ENCODE measurements around the gene CANX. TPM values are rescaled to one million over a fixed set of nuclear protein-coding genes. Genes with fewer than 3 reads are reported as not detected.
A peak's percentile ranks its signal among the peaks of the same experiment; 100 is the strongest.
"Not testable (repeated sequence)": the region's sequence is repeated elsewhere in the genome, so short reads cannot be mapped to it uniquely, and the experiment has no call there.

The CANX gene, protein sequence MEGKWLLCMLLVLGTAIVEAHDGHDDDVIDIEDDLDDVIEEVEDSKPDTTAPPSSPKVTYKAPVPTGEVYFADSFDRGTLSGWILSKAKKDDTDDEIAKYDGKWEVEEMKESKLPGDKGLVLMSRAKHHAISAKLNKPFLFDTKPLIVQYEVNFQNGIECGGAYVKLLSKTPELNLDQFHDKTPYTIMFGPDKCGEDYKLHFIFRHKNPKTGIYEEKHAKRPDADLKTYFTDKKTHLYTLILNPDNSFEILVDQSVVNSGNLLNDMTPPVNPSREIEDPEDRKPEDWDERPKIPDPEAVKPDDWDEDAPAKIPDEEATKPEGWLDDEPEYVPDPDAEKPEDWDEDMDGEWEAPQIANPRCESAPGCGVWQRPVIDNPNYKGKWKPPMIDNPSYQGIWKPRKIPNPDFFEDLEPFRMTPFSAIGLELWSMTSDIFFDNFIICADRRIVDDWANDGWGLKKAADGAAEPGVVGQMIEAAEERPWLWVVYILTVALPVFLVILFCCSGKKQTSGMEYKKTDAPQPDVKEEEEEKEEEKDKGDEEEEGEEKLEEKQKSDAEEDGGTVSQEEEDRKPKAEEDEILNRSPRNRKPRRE
- 100 to 1,000 TPM; 254 to 278 (median 267) TPM for total RNA-seq
- 100 to 1,000 TPM in 1 of 3 donors, 10 to 100 TPM in 2; 58.3 to 177 (median 77.2) TPM for polyA plus RNA-seq

DNA sequence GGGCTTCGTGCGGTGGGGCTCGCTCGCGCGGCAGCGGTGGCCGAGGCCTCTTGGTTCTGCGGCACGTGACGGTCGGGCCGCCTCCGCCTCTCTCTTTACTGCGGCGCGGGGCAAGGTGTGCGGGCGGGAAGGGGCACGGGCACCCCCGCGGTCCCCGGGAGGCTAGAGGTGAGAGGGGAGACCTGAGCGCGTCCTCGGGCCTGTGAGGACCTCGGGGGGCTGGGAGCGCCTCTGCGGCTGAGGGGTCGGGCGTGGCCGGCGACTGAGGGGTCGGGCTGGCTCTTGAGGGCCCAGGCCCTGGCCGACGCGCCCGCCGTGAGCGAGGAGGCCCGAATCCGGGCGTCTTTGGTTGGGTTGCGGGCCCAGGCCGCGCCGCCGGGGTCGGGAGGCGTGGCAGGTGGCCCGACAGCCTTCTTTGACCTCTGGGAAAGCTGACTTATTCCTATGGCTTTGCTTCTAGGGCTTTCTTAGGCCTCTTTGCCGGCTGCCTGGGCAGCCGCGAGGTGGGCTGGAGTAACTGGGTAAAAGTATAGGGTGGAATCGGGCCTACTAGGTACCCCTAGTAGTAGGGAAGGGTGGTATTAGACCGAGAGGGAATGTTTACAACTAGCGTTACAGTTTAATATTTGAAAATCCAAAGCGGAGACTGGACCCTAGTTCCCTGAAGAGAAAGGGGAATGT lies at the start of gene CANX:
Gene CANX (plus strand): TSS at position 33 of the 681 bp plus-strand sequence. CDS start 6,715 bp downstream, outside the sequence.
- no peaks in the 10 kb centered on the region for H3K36me3 ChIP-seq
- peak within 1 kb of the TSS; percentile 93 to 98 (median 96) for H3K27ac ChIP-seq
- no peaks in the 10 kb centered on the region for H3K9me3 ChIP-seq
- H3K27me3 ChIP-seq = no peaks in the 10 kb centered on the region
- intact Hi-C loops (cut with DNase I) = loop anchor here (1.0 kb wide), 2 partner anchors 21 to 34 kb away; no protein-coding TSS in a partner anchor
- TF ChIP-seq, protein P1, sequence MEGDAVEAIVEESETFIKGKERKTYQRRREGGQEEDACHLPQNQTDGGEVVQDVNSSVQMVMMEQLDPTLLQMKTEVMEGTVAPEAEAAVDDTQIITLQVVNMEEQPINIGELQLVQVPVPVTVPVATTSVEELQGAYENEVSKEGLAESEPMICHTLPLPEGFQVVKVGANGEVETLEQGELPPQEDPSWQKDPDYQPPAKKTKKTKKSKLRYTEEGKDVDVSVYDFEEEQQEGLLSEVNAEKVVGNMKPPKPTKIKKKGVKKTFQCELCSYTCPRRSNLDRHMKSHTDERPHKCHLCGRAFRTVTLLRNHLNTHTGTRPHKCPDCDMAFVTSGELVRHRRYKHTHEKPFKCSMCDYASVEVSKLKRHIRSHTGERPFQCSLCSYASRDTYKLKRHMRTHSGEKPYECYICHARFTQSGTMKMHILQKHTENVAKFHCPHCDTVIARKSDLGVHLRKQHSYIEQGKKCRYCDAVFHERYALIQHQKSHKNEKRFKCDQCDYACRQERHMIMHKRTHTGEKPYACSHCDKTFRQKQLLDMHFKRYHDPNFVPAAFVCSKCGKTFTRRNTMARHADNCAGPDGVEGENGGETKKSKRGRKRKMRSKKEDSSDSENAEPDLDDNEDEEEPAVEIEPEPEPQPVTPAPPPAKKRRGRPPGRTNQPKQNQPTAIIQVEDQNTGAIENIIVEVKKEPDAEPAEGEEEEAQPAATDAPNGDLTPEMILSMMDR (IDR thresholded peaks at IDR 0.05) = no peak
- TF ChIP-seq EP300 (IDR thresholded peaks at IDR 0.05) = no peak
- TF ChIP-seq POLR2A (IDR thresholded peaks at IDR 0.05) = peak; percentile 65 to 78
- peak; percentile 86 to 96 (median 92) for TF ChIP-seq POLR2AphosphoS5 (IDR thresholded peaks at IDR 0.05)
- DNase-seq = no peak
- peak within 1 kb of the TSS; percentile 70 to 92 (median 80) for H3K4me3 ChIP-seq
- peaks cover 0 to 53% (median 30%) of the 10 kb centered on the region in 4 donors for H3K4me1 ChIP-seq
- 0% methylated on average over 58 of the region's 58 CpGs for WGBS, 2 donors

DNA sequence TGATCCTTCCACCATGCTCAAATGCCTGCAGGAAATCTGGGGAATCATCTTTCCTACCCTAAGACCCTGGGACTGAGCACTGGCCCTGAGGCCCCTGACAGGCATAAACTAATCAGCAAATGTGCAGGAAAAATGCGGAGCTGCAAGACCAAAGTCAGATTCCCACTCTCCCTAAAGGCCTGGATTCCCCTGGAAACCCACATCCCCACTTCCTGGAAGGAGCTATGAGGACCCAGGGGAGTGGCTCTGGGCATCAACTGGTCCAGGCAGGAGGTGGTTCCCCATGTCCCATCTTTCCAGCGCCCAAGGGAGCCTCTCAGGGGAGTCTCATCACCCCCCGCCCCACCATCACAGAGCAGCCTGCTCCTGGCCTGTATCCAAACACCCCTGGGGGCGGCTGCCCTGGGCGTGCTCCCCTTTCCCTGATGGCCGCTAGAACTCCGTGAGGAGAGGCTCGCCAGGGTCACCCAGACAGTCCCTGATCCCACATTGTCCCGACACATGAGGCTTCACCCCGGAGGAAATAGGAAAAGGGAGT lies 49.5 kb upstream of the CANX start:
- H3K27me3 ChIP-seq; H3K27ac ChIP-seq; H3K9me3 ChIP-seq; H3K4me1 ChIP-seq; H3K4me3 ChIP-seq; DNase-seq; intact Hi-C loops (cut with DNase I); H3K36me3 ChIP-seq: not testable (repeated sequence)
- WGBS, 2 donors = 85 to 89% methylated on average over 10 of the region's 10 CpGs

DNA sequence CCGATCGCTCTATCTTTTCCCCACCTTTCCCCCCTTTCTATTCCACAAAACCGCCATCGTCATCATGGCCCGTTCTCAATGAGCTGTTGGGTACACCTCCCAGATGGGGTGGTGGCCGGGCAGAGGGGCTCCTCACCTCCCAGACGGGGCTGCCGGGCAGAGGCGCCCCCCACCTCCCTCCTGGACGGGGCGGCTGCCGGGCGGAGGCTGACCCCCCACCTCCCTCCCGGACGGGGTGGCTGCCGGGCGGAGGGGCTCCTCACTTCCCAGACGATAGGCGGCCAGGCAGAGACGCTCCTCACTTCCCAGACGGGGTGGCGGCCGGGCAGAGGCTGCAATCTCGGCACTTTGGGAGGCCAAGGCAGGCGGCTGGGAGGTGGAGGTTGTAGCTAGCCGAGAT lies 48.5 kb upstream of the CANX start:
- H3K36me3 ChIP-seq; H3K4me3 ChIP-seq; H3K27me3 ChIP-seq; H3K9me3 ChIP-seq; intact Hi-C loops (cut with DNase I); H3K4me1 ChIP-seq; DNase-seq; H3K27ac ChIP-seq: not testable (repeated sequence)
- WGBS, 2 donors = 95% methylated on average over 25 of the region's 26 CpGs

DNA sequence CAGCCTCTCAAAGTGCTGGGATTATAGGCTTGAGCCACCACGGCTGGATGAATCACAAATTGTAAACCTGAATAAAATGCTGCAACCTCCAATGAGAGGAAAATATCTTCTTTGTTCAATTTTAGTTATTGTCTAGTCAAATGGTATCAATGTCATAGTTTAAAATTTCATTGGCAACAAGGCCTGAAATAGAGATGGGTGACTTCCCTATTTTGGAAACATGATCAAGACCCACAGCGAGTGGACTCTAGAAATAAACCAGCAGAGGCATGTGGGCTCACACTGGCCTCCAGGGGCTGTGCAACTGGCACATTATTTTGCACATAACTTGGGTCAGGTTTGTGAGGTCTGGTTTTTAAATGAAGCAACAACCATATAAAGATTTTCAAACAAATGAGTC lies 45.6 kb upstream of the CANX start:
- H3K36me3 ChIP-seq; H3K4me3 ChIP-seq; H3K27ac ChIP-seq; H3K9me3 ChIP-seq; H3K27me3 ChIP-seq; intact Hi-C loops (cut with DNase I); DNase-seq; H3K4me1 ChIP-seq: not testable (repeated sequence)
- 68 to 71% methylated on average over 2 of the region's 2 CpGs for WGBS, 2 donors

DNA sequence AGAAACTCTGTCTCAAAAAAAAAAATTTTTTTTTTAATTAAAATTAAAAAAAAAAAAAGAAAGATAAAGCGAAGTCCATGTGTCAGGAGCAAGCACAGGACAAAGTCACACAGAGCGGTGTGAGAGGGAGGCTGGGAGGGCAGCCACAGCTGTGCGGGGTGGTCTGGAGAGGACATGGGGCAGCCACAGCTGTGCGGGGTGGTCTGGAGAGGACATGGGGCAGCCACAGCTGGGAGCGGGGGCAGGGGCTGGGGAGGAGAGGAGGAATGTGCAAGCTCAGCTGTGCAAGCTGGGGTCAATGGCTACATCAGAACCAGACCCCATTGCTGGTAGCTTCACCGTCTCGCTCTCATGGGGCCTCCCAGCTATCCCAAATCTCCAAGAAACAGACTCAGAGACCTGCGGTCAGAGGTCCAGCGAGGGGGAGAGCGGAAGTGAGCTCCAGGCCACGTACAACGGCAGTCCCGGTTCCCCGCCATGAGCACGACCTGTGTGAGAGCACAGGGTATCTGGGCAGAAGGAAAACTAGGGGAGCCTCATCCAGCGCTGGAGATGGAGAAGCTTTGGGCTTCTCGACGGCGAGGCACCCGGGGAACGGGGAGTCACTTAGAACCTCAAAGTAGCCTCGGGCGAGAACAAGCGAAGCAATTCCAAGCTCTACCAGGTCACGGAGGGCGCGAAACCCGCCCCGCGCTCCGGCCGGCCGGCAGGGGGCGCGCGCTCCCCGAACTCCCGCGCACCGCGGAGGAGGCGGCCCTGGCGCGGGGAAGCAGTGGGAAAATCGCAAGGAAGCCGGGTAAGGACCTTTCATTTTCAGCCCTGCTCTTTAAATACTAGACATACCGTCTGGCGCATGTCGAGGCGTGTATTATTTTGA lies 41.2 kb upstream of the CANX start:
- H3K36me3 ChIP-seq; H3K4me1 ChIP-seq; H3K9me3 ChIP-seq; intact Hi-C loops (cut with DNase I); DNase-seq; H3K27me3 ChIP-seq: not testable (repeated sequence)
- WGBS, 2 donors = 18 to 23% methylated on average over 10 to 12 of the region's 50 CpGs
- Histone ChIP-seq H3K4me3 (peak overlapping the region in 2 of 4 donors; percentile 25 to 32), H3K27ac (peak overlapping the region in 1 of 4 donors; percentile 54)

DNA sequence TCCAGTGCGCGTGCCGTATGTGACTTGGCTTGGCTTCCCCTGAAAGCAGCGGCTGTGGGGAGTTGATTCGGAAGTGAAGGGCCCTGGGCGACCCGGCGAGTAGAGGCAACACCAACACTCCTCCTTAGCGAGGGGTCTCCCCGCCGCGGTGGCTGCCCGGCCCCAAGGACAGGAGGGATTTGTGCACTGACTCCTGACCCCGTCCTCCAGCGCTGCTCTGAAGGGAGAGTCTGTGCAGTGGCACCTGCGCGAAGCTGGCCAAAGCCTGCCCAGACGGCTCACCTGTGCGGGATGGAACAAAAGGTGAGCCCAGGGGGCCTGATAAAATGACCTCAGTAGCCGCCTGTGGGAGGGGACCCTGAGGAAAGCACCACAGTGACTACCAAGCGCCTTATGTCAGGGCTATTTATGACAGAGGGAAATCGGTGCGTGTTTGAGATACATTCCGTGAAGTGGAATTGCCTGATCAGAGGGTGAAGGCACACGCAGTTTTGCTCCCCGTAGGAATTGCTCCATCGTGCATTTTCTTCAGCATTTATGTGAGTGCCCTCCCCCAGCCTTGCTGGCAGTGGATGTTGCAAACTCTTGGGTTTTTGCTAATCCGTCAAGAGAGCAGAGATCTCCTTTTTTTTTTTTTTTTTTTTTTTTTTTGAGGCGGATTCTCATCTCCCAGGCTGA lies 40.4 kb upstream of the CANX start:
- peak overlapping the region; percentile 67 to 75 (median 73) for H3K27ac ChIP-seq
- DNase-seq = not testable (repeated sequence)

DNA sequence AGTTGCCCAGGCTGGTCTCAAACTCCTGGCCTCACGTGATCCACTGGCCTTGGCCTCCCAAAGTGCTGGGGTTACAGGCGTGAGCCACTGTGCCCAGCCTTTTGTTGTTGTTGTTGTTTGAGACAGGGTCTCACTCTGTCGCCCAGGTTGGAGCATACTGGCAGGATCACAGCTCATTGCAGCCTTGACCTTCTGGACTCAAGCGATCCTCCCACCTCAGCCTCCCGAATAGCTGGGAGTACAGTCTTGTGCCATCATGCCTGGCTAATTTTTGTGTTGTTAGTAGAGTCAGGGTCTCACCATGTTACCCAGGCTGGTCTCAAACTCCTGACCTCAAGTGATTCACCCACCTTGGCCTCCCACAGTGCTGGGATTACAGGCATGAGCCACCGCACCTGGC lies 37.1 kb upstream of the CANX start:
- intact Hi-C loops (cut with DNase I); DNase-seq; H3K4me3 ChIP-seq; H3K4me1 ChIP-seq; H3K27ac ChIP-seq; H3K27me3 ChIP-seq; H3K9me3 ChIP-seq: not testable (repeated sequence)
- peaks cover 0 to 27% (median 2%) of the 10 kb centered on the region in 4 donors for H3K36me3 ChIP-seq
- WGBS, 2 donors = 93 to 96% methylated on average over 6 of the region's 6 CpGs

More for the DNA sequence above, 40.4 kb upstream of the CANX start:
- H3K4me1 ChIP-seq; H3K9me3 ChIP-seq; H3K27me3 ChIP-seq; H3K36me3 ChIP-seq; intact Hi-C loops (cut with DNase I): not testable (repeated sequence)
- H3K4me3 ChIP-seq = peak overlapping the region; percentile 30 to 55 (median 50)
- 4 to 14% methylated on average over 10 of the region's 29 CpGs for WGBS, 2 donors

Data from sigmoid colon (tissue), 7 donors.